ENCODE results near the gene IP6K3. TPM values are rescaled to one million over a fixed set of nuclear protein-coding genes. Genes with fewer than 3 reads are reported as not detected.

IP6K3 gene
- total RNA-seq, 1 donor from 2014 or later, result not detected

DNA sequence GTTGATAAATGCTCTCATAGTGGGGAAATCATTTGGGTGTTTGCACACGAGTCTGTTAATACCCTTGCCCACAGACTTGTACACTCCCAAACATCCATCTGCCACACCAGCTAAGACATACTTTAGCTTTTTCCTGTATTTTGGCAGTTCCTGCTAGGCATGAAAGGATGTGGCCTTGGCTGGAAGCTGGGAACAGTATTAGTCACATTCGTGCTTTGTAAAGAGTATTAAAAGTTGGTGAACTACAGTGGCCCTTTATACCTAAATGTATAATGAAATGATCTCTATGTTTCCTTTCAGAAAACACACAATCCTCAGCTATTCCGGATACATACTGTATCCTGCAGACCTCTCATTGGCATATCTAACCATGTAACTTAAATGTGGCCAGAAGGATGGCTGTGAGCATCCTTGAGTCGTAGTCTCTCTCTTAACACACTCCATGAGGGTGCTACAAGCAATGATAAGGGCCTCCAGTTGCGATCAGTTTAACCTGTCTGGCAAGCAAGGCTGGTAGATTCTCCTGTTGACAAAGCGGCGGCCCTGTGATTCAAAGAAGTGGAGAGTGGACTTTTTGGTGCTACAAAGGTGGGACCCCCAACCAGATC lies 40.7 kb upstream of the IP6K3 start:
- H3K4me1 Mint-ChIP-seq, result peaks cover 49% of the 10 kb centered on the region
- H3K27ac Mint-ChIP-seq, result peak overlapping the region; percentile 94
- POLR2A ChIA-PET, result interaction anchor here (0.6 to 1.6 kb wide), 4 partner anchors 9 to 639 kb away, joined by 3 to 4 read pairs (median 4); no protein-coding TSS in a partner anchor
- no peaks in the 10 kb centered on the region for H3K9me3 Mint-ChIP-seq
- TF ChIP-seq, protein P1, sequence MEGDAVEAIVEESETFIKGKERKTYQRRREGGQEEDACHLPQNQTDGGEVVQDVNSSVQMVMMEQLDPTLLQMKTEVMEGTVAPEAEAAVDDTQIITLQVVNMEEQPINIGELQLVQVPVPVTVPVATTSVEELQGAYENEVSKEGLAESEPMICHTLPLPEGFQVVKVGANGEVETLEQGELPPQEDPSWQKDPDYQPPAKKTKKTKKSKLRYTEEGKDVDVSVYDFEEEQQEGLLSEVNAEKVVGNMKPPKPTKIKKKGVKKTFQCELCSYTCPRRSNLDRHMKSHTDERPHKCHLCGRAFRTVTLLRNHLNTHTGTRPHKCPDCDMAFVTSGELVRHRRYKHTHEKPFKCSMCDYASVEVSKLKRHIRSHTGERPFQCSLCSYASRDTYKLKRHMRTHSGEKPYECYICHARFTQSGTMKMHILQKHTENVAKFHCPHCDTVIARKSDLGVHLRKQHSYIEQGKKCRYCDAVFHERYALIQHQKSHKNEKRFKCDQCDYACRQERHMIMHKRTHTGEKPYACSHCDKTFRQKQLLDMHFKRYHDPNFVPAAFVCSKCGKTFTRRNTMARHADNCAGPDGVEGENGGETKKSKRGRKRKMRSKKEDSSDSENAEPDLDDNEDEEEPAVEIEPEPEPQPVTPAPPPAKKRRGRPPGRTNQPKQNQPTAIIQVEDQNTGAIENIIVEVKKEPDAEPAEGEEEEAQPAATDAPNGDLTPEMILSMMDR (IDR thresholded peaks at IDR 0.05), result no peak
- peaks cover 36% of the 10 kb centered on the region for H3K36me3 Mint-ChIP-seq (ENCODE audit: low read depth)
- CTCF ChIA-PET, result interaction anchor here (1.5 to 2.2 kb wide), 2 partner anchors 16 to 240 kb away, joined by 3 to 6 read pairs; no protein-coding TSS in a partner anchor
- no peak for ATAC-seq (ENCODE audit: low read depth)
- no peaks in the 10 kb centered on the region for H3K27me3 Mint-ChIP-seq
- intact Hi-C loops (cut with micrococcal nuclease), result loop anchor here (5.0 kb wide), 3 partner anchors 355 to 1680 kb away; partner anchors contain the start of genes RPL10A, RPS18 and VPS52
- H3K4me3 Mint-ChIP-seq, result peak overlapping the region; percentile 94
- DNase-seq, result no peak

GRCh38 chr6:33786736-33787135 lies 40.0 kb upstream of the IP6K3 start:
- no peak for ATAC-seq (ENCODE audit: low read depth)
- Mint-ChIP-seq H3K4me3 (peak overlapping the region; percentile 94), H3K9me3 (no peaks in the 10 kb centered on the region), H3K27me3 (no peaks in the 10 kb centered on the region), H3K36me3 (ENCODE audit: low read depth) (peaks cover 44% of the 10 kb centered on the region), H3K4me1 (peaks cover 49% of the 10 kb centered on the region), H3K27ac (no peak overlapping the region)
- TF ChIP-seq, protein P1 (IDR thresholded peaks at IDR 0.05), result no peak
- POLR2A ChIA-PET, result interaction anchor here (1.6 kb wide), 1 partner anchor 13 kb away, joined by 3 read pairs; no protein-coding TSS in a partner anchor
- intact Hi-C loops (cut with micrococcal nuclease), result loop anchor here (5.0 kb wide), 3 partner anchors 354 to 1681 kb away; partner anchors contain the start of genes RPL10A, RPS18 and VPS52
- no peak for DNase-seq
- CTCF ChIA-PET, result interaction anchor here (2.2 kb wide), 1 partner anchor 16 kb away, joined by 6 read pairs; no protein-coding TSS in a partner anchor

GRCh38 chr6:33785778-33786177 lies 39.1 kb upstream of the IP6K3 start:
- no peak overlapping the region for H3K4me3 Mint-ChIP-seq
- peaks cover 53% of the 10 kb centered on the region for H3K36me3 Mint-ChIP-seq (ENCODE audit: low read depth)
- ChIA-PET POLR2A (interaction anchor here (1.6 kb wide), 1 partner anchor 12 kb away, joined by 3 read pairs; no protein-coding TSS in a partner anchor), CTCF (no interaction called here)
- DNase-seq (no peak), ATAC-seq (ENCODE audit: low read depth) (no peak)
- H3K9me3 Mint-ChIP-seq, result no peaks in the 10 kb centered on the region
- no peaks in the 10 kb centered on the region for H3K27me3 Mint-ChIP-seq
- TF ChIP-seq, protein P1 (IDR thresholded peaks at IDR 0.05), result no peak
- H3K4me1 Mint-ChIP-seq, result peaks cover 49% of the 10 kb centered on the region
- H3K27ac Mint-ChIP-seq, result no peak overlapping the region
- intact Hi-C loops (cut with micrococcal nuclease), result loop anchor here (5.0 kb wide), 3 partner anchors 353 to 1682 kb away; partner anchors contain the start of genes RPL10A, RPS18 and VPS52

DNA sequence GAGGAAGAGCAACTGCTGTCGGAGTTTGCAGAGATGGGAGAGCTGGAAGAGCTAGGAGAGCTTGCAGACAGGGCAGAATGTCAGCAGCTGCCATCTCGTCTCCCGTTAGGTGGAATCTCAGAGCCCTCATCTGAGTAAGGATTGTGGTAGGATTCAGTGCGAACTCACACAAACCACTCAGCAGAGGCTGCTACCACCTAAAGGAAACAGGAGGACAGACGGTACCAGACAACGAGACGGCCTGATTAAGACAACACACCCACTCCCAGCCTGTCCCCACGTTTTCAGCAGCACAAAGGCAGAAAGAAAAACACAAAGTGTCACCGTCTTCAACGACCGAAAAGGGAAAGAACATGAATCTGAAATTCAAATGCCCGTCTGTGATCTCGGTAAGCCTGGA lies 38.1 kb upstream of the IP6K3 start:
- ChIA-PET POLR2A (no interaction called here), CTCF (no interaction called here)
- Mint-ChIP-seq H3K27ac (no peak overlapping the region), H3K9me3 (no peaks in the 10 kb centered on the region), H3K4me1 (peaks cover 48% of the 10 kb centered on the region), H3K27me3 (no peaks in the 10 kb centered on the region), H3K36me3 (ENCODE audit: low read depth) (peaks cover 63% of the 10 kb centered on the region), H3K4me3 (no peak overlapping the region)
- DNase-seq (no peak), ATAC-seq (ENCODE audit: low read depth) (no peak)
- intact Hi-C loops (cut with micrococcal nuclease), result loop anchor here (5.0 kb wide), 3 partner anchors 352 to 1683 kb away; partner anchors contain the start of genes RPL10A, RPS18 and VPS52
- TF ChIP-seq, protein P1 (IDR thresholded peaks at IDR 0.05), result no peak

GRCh38 chr6:33783781-33784520 lies 37.2 kb upstream of the IP6K3 start:
- no peak overlapping the region for H3K4me3 Mint-ChIP-seq
- no peak overlapping the region for H3K27ac Mint-ChIP-seq
- intact Hi-C loops (cut with micrococcal nuclease), result no loop called here
- DNase-seq (no peak), ATAC-seq (ENCODE audit: low read depth) (no peak)
- ChIA-PET CTCF (no interaction called here), POLR2A (no interaction called here)
- TF ChIP-seq, protein P1 (IDR thresholded peaks at IDR 0.05), result no peak
- H3K9me3 Mint-ChIP-seq, result no peaks in the 10 kb centered on the region
- no peaks in the 10 kb centered on the region for H3K27me3 Mint-ChIP-seq
- H3K4me1 Mint-ChIP-seq, result peaks cover 42% of the 10 kb centered on the region
- peaks cover 71% of the 10 kb centered on the region for H3K36me3 Mint-ChIP-seq (ENCODE audit: low read depth)
